ENCODE results near the gene AP2M1. TPM values are rescaled to one million over a fixed set of nuclear protein-coding genes. Genes with fewer than 3 reads are reported as not detected.

Gene AP2M1
- total RNA-seq, 4 donors from 2014 or later = 153 to 318 (median 182) TPM

GRCh38 chr3:184196536-184196935 lies 21.9 kb downstream of the AP2M1 start:
- Histone ChIP-seq H3K36me3 (peaks cover 0 to 38% (median 17%) of the 10 kb centered on the region in 4 donors), H3K4me1 (no peaks in the 10 kb centered on the region), H3K27me3 (no peaks in the 10 kb centered on the region), H3K4me3 (no peak overlapping the region), H3K9me3 (no peaks in the 10 kb centered on the region), H3K27ac (no peak overlapping the region)
- no peak for DNase-seq
- 97% methylated on average over 6 of the region's 6 CpGs; no CpG with 5 or more reads in 1 of the 2 donors for WGBS, 2 donors (ENCODE audit: low coverage in 1 of 2)
- intact Hi-C loops (cut with DNase I; ENCODE audit: low total_unique reads) = no loop called here
- in situ Hi-C loops (cut with MboI; ENCODE audit: low pct_ligation_motif_present in 1 of 4, low pct_unique_long_range_greater_than_20kb in 1 of 4, low sequenced_read_pairs in 3 of 4) = no loop called here
- TF ChIP-seq POLR2A (IDR thresholded peaks at IDR 0.05) (no peak), CTCF (IDR thresholded peaks at IDR 0.05) (no peak), EP300 (IDR thresholded peaks at IDR 0.05; ENCODE audit: low read depth) (no peak), POLR2AphosphoS5 (IDR thresholded peaks at IDR 0.05) (no peak)

GRCh38 chr3:184198509-184198908 lies 23.9 kb downstream of the AP2M1 start:
- Histone ChIP-seq H3K9me3 (no peaks in the 10 kb centered on the region), H3K27ac (no peak overlapping the region), H3K4me3 (no peak overlapping the region), H3K36me3 (peaks cover 0 to 18% (median 7%) of the 10 kb centered on the region in 4 donors), H3K27me3 (no peaks in the 10 kb centered on the region), H3K4me1 (no peaks in the 10 kb centered on the region)
- intact Hi-C loops (cut with DNase I; ENCODE audit: low total_unique reads) = no loop called here
- 86 to 100% methylated on average over 1 to 9 of the region's 9 CpGs for WGBS, 2 donors (ENCODE audit: low coverage in 1 of 2)
- in situ Hi-C loops (cut with MboI; ENCODE audit: low pct_ligation_motif_present in 1 of 4, low pct_unique_long_range_greater_than_20kb in 1 of 4, low sequenced_read_pairs in 3 of 4) = no loop called here
- DNase-seq = no peak
- no peak for TF ChIP-seq CTCF (IDR thresholded peaks at IDR 0.05)
- TF ChIP-seq POLR2AphosphoS5 (IDR thresholded peaks at IDR 0.05) = no peak
- no peak for TF ChIP-seq EP300 (IDR thresholded peaks at IDR 0.05; ENCODE audit: low read depth)
- no peak for TF ChIP-seq POLR2A (IDR thresholded peaks at IDR 0.05)

- Histone ChIP-seq H3K4me1 (no peaks in the 10 kb centered on the region), H3K36me3 (no peaks in the 10 kb centered on the region), H3K27ac (no peak overlapping the region), H3K4me3 (no peak overlapping the region), H3K27me3 (no peaks in the 10 kb centered on the region), H3K9me3 (no peaks in the 10 kb centered on the region)
- intact Hi-C loops (cut with DNase I; ENCODE audit: low total_unique reads) = no loop called here
- TF ChIP-seq EP300 (IDR thresholded peaks at IDR 0.05; ENCODE audit: low read depth) (no peak), POLR2AphosphoS5 (IDR thresholded peaks at IDR 0.05) (no peak)
- DNase-seq = no peak
- in situ Hi-C loops (cut with MboI; ENCODE audit: low pct_ligation_motif_present in 1 of 4, low pct_unique_long_range_greater_than_20kb in 1 of 4, low sequenced_read_pairs in 3 of 4) = no loop called here
Observed at GRCh38 chr3:184200825-184201224, 26.2 kb downstream of the AP2M1 start.

- no peak for DNase-seq
- intact Hi-C loops (cut with DNase I; ENCODE audit: low total_unique reads) = no loop called here
- 86 to 88% methylated on average over 7 to 8 of the region's 8 CpGs for WGBS, 2 donors (ENCODE audit: low coverage in 1 of 2)
- in situ Hi-C loops (cut with MboI; ENCODE audit: low pct_ligation_motif_present in 1 of 4, low pct_unique_long_range_greater_than_20kb in 1 of 4, low sequenced_read_pairs in 3 of 4) = no loop called here
- no peak for TF ChIP-seq POLR2AphosphoS5 (IDR thresholded peaks at IDR 0.05)
- no peak for TF ChIP-seq EP300 (IDR thresholded peaks at IDR 0.05; ENCODE audit: low read depth)
- TF ChIP-seq POLR2A (IDR thresholded peaks at IDR 0.05) = no peak
- no peak for TF ChIP-seq CTCF (IDR thresholded peaks at IDR 0.05)
- no peaks in the 10 kb centered on the region for H3K4me1 ChIP-seq
- H3K27me3 ChIP-seq = peaks cover 16% of the 10 kb centered on the region
- H3K36me3 ChIP-seq = no peaks in the 10 kb centered on the region
- no peak overlapping the region for H3K27ac ChIP-seq
- H3K9me3 ChIP-seq = no peaks in the 10 kb centered on the region
- no peak overlapping the region for H3K4me3 ChIP-seq
Observed at GRCh38 chr3:184203526-184203925, 28.9 kb downstream of the AP2M1 start.
